Chondrocyte (in vitro differentiated cells): ENCODE data around the gene ZNF470. TPM values are rescaled to one million over a fixed set of nuclear protein-coding genes. Genes with fewer than 3 reads are reported as not detected.
A peak's percentile ranks its signal among the peaks of the same experiment; 100 is the strongest.

Experiments
- DNase-seq: peaks from one replicate; pipeline ENCODE4 v3.0.0; 2021; ENCODE audit warnings: mixed read lengths, low spot score
- H3K27ac Mint-ChIP-seq: one replicate; pipeline ENCODE4 v1.8.0; 2021; ENCODE audit warnings: mild to moderate bottlenecking, moderate library complexity, mixed read lengths; ENCODE audit not compliant: unreplicated experiment
- H3K27me3 Mint-ChIP-seq: 2 replicates; pipeline ENCODE4 v1.8.0; 2021; ENCODE audit warnings: low read depth, mixed read lengths
- H3K36me3 Mint-ChIP-seq: 2 replicates; pipeline ENCODE4 v1.8.0; 2021; ENCODE audit warnings: low read depth, mixed read lengths
- H3K4me1 Mint-ChIP-seq: 2 replicates; pipeline ENCODE4 v1.8.0; 2021; ENCODE audit warnings: low read depth, mild to moderate bottlenecking, mixed read lengths
- H3K4me3 Mint-ChIP-seq: one replicate; pipeline ENCODE4 v1.8.0; 2021; ENCODE audit warnings: mild to moderate bottlenecking, moderate library complexity, mixed read lengths; ENCODE audit not compliant: unreplicated experiment
- H3K9me3 Mint-ChIP-seq: 2 replicates; pipeline ENCODE4 v1.8.0; 2021; ENCODE audit warnings: low read depth, mixed read lengths
- long read RNA-seq: library from polyadenylated mRNA; stranded (forward); transcript quantifications from one replicate; pipeline ENCODE4 v2.0.0, GENCODE V29; 2021
- total RNA-seq: library from RNA; stranded (reverse); gene quantifications from 3 replicates; pipeline ENCODE4 v1.2.1, GENCODE V29; 2021
- TF ChIP-seq, protein P1 (sequence below): fragments of 200-600 bp; sonication (generic); IDR thresholded peaks from 2 replicates; pipeline ENCODE4 v1.5.0; 2021; ENCODE audit warnings: antibody characterized with exemption, mild to moderate bottlenecking, moderate library complexity

The ZNF470 gene
- total RNA-seq, result 3.4 to 4.4 TPM (median 4.2 TPM) in 3 replicates
- long read RNA-seq, partial matches to known transcripts, result 0 of 3 reads
- long read RNA-seq, other reads (novel, unspliced or antisense), result 3 of 3 reads

DNA sequence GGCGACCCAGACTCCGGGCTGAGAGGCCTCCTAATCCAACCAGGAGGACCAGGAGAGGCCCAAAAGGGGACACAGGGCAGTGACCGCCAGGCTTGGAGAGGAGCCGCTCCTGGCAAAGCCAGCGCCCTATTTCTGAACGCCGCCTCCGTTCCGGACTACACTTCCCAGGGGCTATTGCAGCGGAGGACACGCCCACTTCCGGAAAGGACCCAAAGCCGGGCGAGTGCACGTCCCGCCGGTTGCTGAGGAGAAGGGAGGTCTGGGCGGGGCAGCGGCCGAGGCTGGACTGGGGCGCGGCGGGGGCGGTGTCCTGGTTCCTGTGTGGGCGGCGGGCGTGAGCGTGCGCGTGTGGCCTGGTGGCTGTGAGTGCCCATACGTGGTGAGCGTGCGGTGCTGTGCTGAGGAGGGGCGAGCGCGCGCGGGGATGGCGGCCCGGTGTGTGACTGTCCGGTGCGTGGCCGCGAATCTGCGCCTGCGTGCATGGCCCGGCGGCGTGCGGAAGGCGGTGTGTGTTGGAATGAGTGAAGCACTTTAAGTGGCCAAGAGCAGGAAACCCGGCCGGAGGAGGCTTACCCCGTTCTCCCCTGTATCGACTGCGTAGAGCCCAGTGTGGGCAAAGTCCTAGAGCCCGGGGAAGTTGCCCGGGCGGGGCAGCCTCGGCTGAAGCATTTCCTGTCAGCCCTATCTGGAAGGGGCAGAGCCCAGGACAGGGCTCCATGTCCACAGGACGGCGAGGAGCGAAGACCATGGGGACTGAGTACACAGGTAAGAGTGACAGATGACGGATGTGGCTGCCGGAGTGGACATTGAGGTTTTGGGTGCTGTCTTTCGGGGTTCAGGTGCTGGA is at the start of gene ZNF470:
ZNF470 (plus strand) TSS at position 195 of the 847 bp plus-strand sequence. CDS start 2,844 bp downstream, outside the sequence.
- peaks cover 59% of the 10 kb centered on the region for H3K36me3 Mint-ChIP-seq
- peaks cover 71% of the 10 kb centered on the region for H3K9me3 Mint-ChIP-seq

DNA sequence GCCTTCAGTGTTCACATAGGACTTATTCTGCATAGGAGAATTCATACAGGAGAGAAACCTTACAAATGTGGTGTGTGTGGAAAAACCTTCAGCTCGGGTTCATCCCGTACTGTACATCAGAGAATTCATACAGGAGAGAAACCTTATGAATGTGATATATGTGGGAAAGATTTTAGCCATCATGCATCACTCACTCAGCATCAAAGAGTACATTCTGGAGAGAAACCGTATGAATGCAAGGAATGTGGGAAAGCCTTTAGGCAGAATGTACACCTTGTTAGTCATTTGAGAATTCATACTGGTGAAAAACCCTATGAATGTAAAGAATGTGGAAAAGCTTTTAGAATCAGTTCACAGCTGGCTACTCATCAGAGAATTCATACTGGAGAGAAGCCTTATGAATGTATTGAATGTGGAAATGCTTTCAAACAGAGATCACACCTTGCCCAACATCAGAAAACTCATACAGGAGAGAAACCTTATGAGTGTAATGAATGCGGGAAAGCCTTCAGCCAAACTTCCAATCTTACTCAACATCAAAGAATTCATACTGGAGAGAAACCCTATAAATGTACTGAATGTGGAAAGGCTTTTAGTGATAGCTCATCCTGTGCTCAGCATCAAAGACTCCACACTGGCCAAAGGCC is 41.9 kb upstream of the ZNF470 start:
- no peaks in the 10 kb centered on the region for H3K27me3 Mint-ChIP-seq
- peaks cover 12% of the 10 kb centered on the region for H3K36me3 Mint-ChIP-seq
- H3K27ac Mint-ChIP-seq, result no peak overlapping the region
- H3K9me3 Mint-ChIP-seq, result peaks cover 75% of the 10 kb centered on the region
- TF ChIP-seq, protein P1, sequence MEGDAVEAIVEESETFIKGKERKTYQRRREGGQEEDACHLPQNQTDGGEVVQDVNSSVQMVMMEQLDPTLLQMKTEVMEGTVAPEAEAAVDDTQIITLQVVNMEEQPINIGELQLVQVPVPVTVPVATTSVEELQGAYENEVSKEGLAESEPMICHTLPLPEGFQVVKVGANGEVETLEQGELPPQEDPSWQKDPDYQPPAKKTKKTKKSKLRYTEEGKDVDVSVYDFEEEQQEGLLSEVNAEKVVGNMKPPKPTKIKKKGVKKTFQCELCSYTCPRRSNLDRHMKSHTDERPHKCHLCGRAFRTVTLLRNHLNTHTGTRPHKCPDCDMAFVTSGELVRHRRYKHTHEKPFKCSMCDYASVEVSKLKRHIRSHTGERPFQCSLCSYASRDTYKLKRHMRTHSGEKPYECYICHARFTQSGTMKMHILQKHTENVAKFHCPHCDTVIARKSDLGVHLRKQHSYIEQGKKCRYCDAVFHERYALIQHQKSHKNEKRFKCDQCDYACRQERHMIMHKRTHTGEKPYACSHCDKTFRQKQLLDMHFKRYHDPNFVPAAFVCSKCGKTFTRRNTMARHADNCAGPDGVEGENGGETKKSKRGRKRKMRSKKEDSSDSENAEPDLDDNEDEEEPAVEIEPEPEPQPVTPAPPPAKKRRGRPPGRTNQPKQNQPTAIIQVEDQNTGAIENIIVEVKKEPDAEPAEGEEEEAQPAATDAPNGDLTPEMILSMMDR, result no peak
- H3K4me1 Mint-ChIP-seq, result no peaks in the 10 kb centered on the region
- DNase-seq, result no peak
- no peak overlapping the region for H3K4me3 Mint-ChIP-seq

More for the DNA sequence above, at the start of gene ZNF470:
- H3K27me3 Mint-ChIP-seq, result no peaks in the 10 kb centered on the region
- TF ChIP-seq, protein P1, result no peak
- H3K27ac Mint-ChIP-seq, result peak within 1 kb of the TSS; percentile 86
- peaks cover 14% of the 10 kb centered on the region for H3K4me1 Mint-ChIP-seq
- H3K4me3 Mint-ChIP-seq, result peak within 1 kb of the TSS; percentile 99
- peak; percentile 96 for DNase-seq

DNA sequence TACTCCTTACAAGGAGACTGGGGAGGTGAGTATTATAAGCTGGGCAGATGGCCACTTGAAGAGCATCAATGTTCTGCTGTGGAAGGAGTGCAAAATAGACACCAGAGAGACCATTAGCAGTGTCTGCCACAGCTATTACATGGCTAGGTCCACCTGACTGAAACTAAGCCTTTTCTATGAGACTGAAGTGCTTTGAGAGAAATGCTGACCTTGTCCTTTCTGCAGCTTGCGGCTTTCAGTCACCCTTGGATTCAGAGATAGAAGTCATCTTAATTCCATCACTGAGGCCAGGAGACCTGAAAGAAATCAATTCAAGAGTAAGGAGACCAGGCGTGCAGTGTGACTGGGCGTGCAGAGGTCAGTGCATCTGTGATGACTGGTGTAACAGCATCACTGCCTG is 29.8 kb upstream of the ZNF470 start:
- DNase-seq, result no peak
- Mint-ChIP-seq H3K4me1 (peaks cover 13% of the 10 kb centered on the region), H3K27ac (no peak overlapping the region), H3K9me3 (peaks cover 71% of the 10 kb centered on the region), H3K27me3 (no peaks in the 10 kb centered on the region), H3K36me3 (peaks cover 32% of the 10 kb centered on the region), H3K4me3 (peak overlapping the region; percentile 80)
- TF ChIP-seq, protein P1, result no peak

DNA sequence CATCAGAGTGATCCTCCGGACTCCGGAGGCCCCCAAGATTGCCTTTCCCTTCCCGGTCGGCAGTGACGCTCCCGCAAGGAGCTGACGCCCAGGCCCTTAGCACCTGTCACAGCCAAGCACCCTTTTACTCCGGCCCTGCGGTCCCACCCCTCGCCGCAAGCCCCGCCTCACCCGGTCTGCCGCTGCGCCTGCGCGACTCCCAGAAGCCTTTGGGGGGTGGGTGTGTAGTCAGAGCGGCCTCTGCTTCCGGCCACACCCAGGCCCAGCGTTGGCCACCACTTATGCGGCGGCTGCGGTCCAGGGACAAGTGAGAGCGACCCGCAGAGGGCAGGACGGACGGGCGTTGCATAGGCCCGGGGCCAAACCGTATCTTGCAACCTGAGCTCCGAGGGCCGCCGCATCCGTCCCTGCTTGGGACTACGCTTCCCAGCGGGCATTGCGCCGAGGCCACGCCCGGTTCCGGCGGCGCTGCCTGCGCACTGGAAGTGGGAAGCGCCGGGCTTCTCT is 29.0 kb upstream of the ZNF470 start:
- Mint-ChIP-seq H3K27ac (peak overlapping the region; percentile 88), H3K9me3 (peaks cover 67% of the 10 kb centered on the region), H3K36me3 (peaks cover 36% of the 10 kb centered on the region), H3K4me1 (peaks cover 13% of the 10 kb centered on the region), H3K4me3 (peak overlapping the region; percentile 80), H3K27me3 (no peaks in the 10 kb centered on the region)
- DNase-seq, result peak; percentile 96
- TF ChIP-seq, protein P1, result no peak

DNA sequence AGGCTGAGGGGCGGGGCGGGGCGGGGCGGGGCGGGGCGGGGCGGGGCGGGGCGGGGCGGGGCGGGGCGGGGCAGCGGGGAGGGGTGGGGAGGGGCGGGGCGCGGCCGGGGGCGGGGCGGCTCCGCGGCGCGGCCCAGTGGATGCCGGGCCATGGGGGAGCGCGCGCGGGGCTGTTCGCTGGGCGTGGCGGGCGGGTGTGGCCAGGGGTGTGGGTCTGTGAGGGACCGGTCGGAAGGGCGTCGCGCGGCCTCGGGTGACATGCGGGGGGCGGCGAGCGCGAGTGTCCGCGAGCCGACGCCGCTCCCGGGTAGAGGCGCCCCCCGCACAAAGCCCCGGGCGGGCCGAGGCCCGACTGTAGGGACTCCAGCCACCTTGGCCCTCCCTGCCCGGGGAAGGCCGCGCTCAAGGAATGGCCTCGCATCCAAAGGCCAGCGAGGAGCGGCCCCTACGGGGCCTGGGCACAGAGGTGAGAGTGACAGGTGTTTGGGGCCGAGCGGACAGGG is 28.5 kb upstream of the ZNF470 start, which contains the start of gene ZFP28:
ZFP28 (plus strand) TSS at position 188 of the 503 bp plus-strand sequence; CDS start at position 259, 71 bp downstream.
- H3K36me3 Mint-ChIP-seq, result peaks cover 39% of the 10 kb centered on the region
- H3K4me1 Mint-ChIP-seq, result peaks cover 13% of the 10 kb centered on the region
- H3K27me3 Mint-ChIP-seq, result no peaks in the 10 kb centered on the region
- TF ChIP-seq, protein P1, result no peak
- DNase-seq, result no peak
- H3K9me3 Mint-ChIP-seq, result peaks cover 65% of the 10 kb centered on the region
- peak within 1 kb of the TSS; percentile 88 for H3K27ac Mint-ChIP-seq
- H3K4me3 Mint-ChIP-seq, result peak within 1 kb of the TSS; percentile 84
